Lower lobe of right lung (tissue), 2 donors: ENCODE measurements around the gene KAT5. TPM values are rescaled to one million over a fixed set of nuclear protein-coding genes. Genes with fewer than 3 reads are reported as not detected.

Experiments used
- ATAC-seq, 2 donors: fragments of 200-7000 bp; cut with Tn5 transposase; one replicate each; pipeline ENCODE4 v1.9.1; 2020 to 2022; ENCODE audit warnings: mild to moderate bottlenecking in 2 of 2, moderate library complexity in 2 of 2
- DNase-seq: peaks from one replicate; pipeline ENCODE4 v3.0.0-alpha.2; 2020
- H3K27ac ChIP-seq: fragments of 200-600 bp; one replicate; pipeline ENCODE4 v1.8.0; 2022
- H3K27me3 ChIP-seq: fragments of 200-600 bp; one replicate; pipeline ENCODE4 v1.8.0; 2022; ENCODE audit warnings: low read depth
- H3K36me3 ChIP-seq: fragments of 200-600 bp; one replicate; pipeline ENCODE4 v1.8.0; 2022; ENCODE audit warnings: mild to moderate bottlenecking
- H3K4me1 ChIP-seq: fragments of 200-600 bp; one replicate; pipeline ENCODE4 v1.8.0; 2022
- H3K4me3 ChIP-seq: fragments of 200-600 bp; one replicate; pipeline ENCODE4 v1.8.0; 2022; ENCODE audit warnings: mild to moderate bottlenecking
- H3K9me3 ChIP-seq: fragments of 200-600 bp; one replicate; pipeline ENCODE4 v1.8.0; 2022
- intact Hi-C: fragments of 100-400 bp; cut with DNase I; formaldehyde crosslinking; loops from one replicate; pipeline ENCODE4 v1.11.0; 2022
- total RNA-seq: library from RNA; stranded (reverse); fragmentation: NEBNext Ultra II Directional; extraction: Animal tissue kit (Norgen Biotek cat#: 25700); gene quantifications from one replicate; pipeline ENCODE4 v1.2.1, GENCODE V29; 2021
- TF ChIP-seq, protein P1 (sequence below): fragments of 200-600 bp; IDR thresholded peaks from one replicate; pipeline ENCODE4 v1.8.0; 2022; ENCODE audit warnings: antibody characterized with exemption, mild to moderate bottlenecking
- donor health status: DM: no; HTN: yes; CAD: no; lungs with severe emphysema.

Gene KAT5
- total RNA-seq, 1 donor from 2014 or later: 82.6 TPM

DNA sequence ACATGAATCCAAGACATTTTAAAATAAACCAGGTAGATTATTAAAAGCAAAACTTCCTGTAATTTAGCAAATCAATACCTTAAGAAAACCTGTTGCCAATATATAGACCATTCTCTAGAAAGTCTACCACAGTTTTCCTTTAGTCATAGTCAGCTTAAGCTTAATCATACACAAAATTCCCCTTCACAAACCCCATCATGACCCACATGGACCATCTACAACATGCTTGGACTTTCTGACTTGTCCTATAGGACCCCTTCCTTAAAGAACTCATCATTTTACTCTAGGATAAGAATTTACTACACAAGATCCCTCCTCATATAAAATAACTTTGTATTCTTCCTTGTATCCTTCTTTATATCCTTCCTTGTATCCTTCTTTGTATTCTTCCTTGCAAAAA lies 24.8 kb downstream of the KAT5 start:
- H3K4me1 ChIP-seq: no peaks in the 10 kb centered on the region
- no peaks in the 10 kb centered on the region for H3K9me3 ChIP-seq
- H3K27me3 ChIP-seq: peaks cover 4% of the 10 kb centered on the region
- ATAC-seq (no peak), DNase-seq (no peak)
- intact Hi-C loops: no loop called here
- no peak overlapping the region for H3K27ac ChIP-seq
- TF ChIP-seq, protein P1, sequence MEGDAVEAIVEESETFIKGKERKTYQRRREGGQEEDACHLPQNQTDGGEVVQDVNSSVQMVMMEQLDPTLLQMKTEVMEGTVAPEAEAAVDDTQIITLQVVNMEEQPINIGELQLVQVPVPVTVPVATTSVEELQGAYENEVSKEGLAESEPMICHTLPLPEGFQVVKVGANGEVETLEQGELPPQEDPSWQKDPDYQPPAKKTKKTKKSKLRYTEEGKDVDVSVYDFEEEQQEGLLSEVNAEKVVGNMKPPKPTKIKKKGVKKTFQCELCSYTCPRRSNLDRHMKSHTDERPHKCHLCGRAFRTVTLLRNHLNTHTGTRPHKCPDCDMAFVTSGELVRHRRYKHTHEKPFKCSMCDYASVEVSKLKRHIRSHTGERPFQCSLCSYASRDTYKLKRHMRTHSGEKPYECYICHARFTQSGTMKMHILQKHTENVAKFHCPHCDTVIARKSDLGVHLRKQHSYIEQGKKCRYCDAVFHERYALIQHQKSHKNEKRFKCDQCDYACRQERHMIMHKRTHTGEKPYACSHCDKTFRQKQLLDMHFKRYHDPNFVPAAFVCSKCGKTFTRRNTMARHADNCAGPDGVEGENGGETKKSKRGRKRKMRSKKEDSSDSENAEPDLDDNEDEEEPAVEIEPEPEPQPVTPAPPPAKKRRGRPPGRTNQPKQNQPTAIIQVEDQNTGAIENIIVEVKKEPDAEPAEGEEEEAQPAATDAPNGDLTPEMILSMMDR: no peak
- H3K36me3 ChIP-seq: no peaks in the 10 kb centered on the region
- no peak overlapping the region for H3K4me3 ChIP-seq

DNA sequence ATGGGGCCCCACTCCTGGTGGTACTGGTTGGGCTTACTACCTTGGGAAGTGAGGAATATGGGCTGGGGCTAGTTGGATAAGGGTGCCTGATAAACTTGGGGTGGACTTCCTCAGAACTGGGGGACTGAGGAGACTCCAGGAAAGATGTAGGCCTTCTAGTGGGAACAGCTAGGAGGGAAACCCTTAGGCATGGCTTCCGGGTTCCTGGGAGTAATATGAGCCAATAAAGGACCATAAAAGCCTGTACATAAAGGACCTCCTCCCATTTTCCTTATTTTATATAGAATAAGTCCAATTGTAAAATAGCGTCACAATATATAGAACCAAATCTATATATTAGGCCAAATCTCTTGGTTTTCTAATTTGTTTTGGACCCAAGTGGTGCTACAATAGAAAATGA lies 27.0 kb downstream of the KAT5 start:
- Histone ChIP-seq H3K27ac (no peak overlapping the region), H3K27me3 (peaks cover 4% of the 10 kb centered on the region), H3K36me3 (no peaks in the 10 kb centered on the region), H3K9me3 (no peaks in the 10 kb centered on the region), H3K4me3 (no peak overlapping the region), H3K4me1 (no peaks in the 10 kb centered on the region)
- intact Hi-C loops: no loop called here
- ATAC-seq: no peak
- DNase-seq: no peak
- TF ChIP-seq, protein P1: no peak

- intact Hi-C loops: no loop called here
- no peaks in the 10 kb centered on the region for H3K9me3 ChIP-seq
- ATAC-seq (no peak), DNase-seq (no peak)
- no peaks in the 10 kb centered on the region for H3K4me1 ChIP-seq
- TF ChIP-seq, protein P1: no peak
- peaks cover 4% of the 10 kb centered on the region for H3K27me3 ChIP-seq
- H3K27ac ChIP-seq: no peak overlapping the region
- no peaks in the 10 kb centered on the region for H3K36me3 ChIP-seq
- H3K4me3 ChIP-seq: no peak overlapping the region
These were observed 29.1 kb downstream of the KAT5 start for GRCh38 chr11:65741185-65741584.

DNA sequence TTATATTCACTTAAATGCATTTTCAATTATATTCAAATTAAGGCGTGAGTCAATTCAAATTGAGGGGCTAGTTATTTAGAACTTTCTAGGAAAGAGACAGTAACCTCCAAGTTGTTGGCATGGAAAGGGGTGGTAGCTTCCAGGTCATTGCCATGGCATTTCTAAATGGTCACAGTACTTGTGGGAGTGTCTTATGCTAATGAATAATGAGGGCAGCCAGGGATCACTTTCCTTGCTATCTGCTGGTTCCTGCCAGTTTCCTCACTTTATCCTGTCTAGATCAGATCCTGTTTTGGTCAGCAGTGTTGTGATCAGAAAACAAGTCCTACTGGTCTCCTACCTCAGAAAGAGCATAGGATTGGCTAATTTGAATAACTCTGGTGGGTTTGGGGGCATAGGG lies 30.3 kb downstream of the KAT5 start:
- Histone ChIP-seq H3K9me3 (no peaks in the 10 kb centered on the region), H3K4me1 (no peaks in the 10 kb centered on the region), H3K4me3 (no peak overlapping the region), H3K27ac (no peak overlapping the region), H3K36me3 (no peaks in the 10 kb centered on the region), H3K27me3 (peaks cover 4% of the 10 kb centered on the region)
- DNase-seq (no peak), ATAC-seq (no peak)
- intact Hi-C loops: no loop called here
- TF ChIP-seq, protein P1: no peak

DNA sequence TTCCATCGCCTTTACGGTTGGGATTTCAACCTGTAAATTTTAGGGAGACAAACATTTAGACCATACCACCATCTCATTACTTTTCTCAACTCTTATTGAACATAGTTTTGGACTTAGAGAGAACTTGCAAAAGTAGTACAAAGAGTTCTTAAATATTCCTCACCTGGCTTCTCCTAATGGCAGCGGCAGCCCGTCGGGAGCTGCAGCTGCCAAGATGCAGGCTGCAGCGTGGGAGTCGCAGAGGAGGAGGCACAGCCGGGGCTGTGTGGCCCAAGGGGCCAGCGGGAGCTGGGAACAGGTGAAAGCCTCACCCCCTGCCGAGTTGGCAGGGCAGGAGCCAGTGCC lies 31.6 kb downstream of the KAT5 start:
- no peak overlapping the region for H3K27ac ChIP-seq
- intact Hi-C loops: no loop called here
- no peak for ATAC-seq
- H3K36me3 ChIP-seq: no peaks in the 10 kb centered on the region
- no peaks in the 10 kb centered on the region for H3K27me3 ChIP-seq
- DNase-seq: no peak
- H3K4me3 ChIP-seq: no peak overlapping the region
- H3K4me1 ChIP-seq: no peaks in the 10 kb centered on the region
- TF ChIP-seq, protein P1: no peak
- no peaks in the 10 kb centered on the region for H3K9me3 ChIP-seq
